ENCODE results near the gene RUBCN. TPM values are rescaled to one million over a fixed set of nuclear protein-coding genes. Genes with fewer than 3 reads are reported as not detected.

Gene RUBCN
- total and polyA plus RNA-seq, 2 of the 13 experiments (the other 11 are each of a cell fraction or from before 2014, with no cell fraction given), result 5.2 to 8.1 TPM

DNA sequence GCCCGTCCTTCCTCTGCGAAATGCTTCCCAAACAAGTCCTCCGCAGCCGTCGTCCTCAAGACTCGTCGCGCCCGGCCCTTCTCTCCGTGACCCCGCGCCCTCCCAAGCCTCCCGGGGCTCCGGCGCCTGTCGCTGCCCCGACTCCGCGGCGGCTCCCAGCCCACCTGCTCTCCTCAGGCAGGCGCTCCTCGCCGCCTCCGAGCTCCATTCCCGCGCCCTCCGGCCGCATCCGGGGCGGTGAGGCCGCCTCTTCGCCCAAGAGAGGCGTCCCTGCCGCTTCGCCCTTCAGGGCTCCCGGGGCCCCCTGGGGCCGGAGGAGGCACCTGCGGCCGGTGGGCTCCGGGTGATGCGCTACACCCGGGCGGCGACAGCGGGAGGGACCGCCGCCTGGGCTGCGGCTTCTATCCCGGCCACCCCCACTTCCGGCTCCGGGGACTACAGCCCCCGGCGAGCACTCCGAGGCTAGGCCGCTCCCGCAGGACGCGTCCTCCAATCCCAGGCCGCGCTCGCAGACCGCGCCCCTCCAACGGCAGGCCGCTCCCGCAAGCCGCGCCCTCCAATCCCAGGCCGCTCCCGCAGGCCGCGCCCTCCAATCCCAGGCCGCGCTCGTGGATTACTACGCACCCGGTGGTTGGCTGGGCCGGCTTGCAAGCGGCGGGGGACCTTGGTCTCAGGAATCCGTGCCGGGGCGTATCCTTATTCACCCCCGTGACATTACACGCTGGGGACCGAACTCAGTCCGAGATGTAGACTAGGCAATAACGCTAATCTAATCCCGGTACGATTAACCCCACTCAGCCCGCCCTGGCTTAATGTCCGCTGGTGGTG lies at the start of gene RUBCN (continued):
- TF ChIP-seq, protein P1, sequence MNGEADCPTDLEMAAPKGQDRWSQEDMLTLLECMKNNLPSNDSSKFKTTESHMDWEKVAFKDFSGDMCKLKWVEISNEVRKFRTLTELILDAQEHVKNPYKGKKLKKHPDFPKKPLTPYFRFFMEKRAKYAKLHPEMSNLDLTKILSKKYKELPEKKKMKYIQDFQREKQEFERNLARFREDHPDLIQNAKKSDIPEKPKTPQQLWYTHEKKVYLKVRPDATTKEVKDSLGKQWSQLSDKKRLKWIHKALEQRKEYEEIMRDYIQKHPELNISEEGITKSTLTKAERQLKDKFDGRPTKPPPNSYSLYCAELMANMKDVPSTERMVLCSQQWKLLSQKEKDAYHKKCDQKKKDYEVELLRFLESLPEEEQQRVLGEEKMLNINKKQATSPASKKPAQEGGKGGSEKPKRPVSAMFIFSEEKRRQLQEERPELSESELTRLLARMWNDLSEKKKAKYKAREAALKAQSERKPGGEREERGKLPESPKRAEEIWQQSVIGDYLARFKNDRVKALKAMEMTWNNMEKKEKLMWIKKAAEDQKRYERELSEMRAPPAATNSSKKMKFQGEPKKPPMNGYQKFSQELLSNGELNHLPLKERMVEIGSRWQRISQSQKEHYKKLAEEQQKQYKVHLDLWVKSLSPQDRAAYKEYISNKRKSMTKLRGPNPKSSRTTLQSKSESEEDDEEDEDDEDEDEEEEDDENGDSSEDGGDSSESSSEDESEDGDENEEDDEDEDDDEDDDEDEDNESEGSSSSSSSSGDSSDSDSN (CRISPR knock-in tag; IDR thresholded peaks at IDR 0.05), result peak; percentile 89
- TF ChIP-seq RCOR2 (CRISPR knock-in tag; IDR thresholded peaks at IDR 0.05), result no peak
- no peak; the same call in 1 of the 2 replicates for TF ChIP-seq GFI1 (CRISPR knock-in tag; IDR thresholded peaks at IDR 0.05; ENCODE audit: borderline replicate concordance)
- TF ChIP-seq, protein P2, sequence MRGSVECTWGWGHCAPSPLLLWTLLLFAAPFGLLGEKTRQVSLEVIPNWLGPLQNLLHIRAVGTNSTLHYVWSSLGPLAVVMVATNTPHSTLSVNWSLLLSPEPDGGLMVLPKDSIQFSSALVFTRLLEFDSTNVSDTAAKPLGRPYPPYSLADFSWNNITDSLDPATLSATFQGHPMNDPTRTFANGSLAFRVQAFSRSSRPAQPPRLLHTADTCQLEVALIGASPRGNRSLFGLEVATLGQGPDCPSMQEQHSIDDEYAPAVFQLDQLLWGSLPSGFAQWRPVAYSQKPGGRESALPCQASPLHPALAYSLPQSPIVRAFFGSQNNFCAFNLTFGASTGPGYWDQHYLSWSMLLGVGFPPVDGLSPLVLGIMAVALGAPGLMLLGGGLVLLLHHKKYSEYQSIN (CRISPR knock-in tag; IDR thresholded peaks at IDR 0.05; ENCODE audit: borderline replicate concordance), result no peak
- TF ChIP-seq ZNF430 (CRISPR knock-in tag; IDR thresholded peaks at IDR 0.05), result peak; percentile 62; the same call in 1 of the 2 replicates
- TF ChIP-seq, protein P3, sequence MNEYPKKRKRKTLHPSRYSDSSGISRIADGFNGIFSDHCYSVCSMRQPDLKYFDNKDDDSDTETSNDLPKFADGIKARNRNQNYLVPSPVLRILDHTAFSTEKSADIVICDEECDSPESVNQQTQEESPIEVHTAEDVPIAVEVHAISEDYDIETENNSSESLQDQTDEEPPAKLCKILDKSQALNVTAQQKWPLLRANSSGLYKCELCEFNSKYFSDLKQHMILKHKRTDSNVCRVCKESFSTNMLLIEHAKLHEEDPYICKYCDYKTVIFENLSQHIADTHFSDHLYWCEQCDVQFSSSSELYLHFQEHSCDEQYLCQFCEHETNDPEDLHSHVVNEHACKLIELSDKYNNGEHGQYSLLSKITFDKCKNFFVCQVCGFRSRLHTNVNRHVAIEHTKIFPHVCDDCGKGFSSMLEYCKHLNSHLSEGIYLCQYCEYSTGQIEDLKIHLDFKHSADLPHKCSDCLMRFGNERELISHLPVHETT (CRISPR knock-in tag; conservative IDR thresholded peaks at IDR 0.05), result 0 out of 2 replicates have a peak, but pooled peaks have one; percentile 37
- TF ChIP-seq GATA4 (IDR thresholded peaks at IDR 0.05; ENCODE audit: borderline replicate concordance, low read depth), result no peak
- TF ChIP-seq ZNF563 (CRISPR knock-in tag; IDR thresholded peaks at IDR 0.05), result peak; percentile 45; the same call in 1 of the 2 replicates
- TF ChIP-seq, protein P4, sequence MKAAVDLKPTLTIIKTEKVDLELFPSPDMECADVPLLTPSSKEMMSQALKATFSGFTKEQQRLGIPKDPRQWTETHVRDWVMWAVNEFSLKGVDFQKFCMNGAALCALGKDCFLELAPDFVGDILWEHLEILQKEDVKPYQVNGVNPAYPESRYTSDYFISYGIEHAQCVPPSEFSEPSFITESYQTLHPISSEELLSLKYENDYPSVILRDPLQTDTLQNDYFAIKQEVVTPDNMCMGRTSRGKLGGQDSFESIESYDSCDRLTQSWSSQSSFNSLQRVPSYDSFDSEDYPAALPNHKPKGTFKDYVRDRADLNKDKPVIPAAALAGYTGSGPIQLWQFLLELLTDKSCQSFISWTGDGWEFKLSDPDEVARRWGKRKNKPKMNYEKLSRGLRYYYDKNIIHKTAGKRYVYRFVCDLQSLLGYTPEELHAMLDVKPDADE (CRISPR knock-in tag; IDR thresholded peaks at IDR 0.05), result no peak
- peak; percentile 71; the same call in 1 of the 2 replicates for TF ChIP-seq ZFP82 (CRISPR knock-in tag; IDR thresholded peaks at IDR 0.05; ENCODE audit: borderline replicate concordance)
- no peak for TF ChIP-seq TCF7 (IDR thresholded peaks at IDR 0.05; ENCODE audit: low read depth)
- TF ChIP-seq, protein P5, sequence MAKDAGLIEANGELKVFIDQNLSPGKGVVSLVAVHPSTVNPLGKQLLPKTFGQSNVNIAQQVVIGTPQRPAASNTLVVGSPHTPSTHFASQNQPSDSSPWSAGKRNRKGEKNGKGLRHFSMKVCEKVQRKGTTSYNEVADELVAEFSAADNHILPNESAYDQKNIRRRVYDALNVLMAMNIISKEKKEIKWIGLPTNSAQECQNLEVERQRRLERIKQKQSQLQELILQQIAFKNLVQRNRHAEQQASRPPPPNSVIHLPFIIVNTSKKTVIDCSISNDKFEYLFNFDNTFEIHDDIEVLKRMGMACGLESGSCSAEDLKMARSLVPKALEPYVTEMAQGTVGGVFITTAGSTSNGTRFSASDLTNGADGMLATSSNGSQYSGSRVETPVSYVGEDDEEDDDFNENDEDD (CRISPR knock-in tag; IDR thresholded peaks at IDR 0.05; ENCODE audit: borderline replicate concordance), result peak; percentile 46; the same call in 1 of the 2 replicates
- TF ChIP-seq ZNF34 (CRISPR knock-in tag; IDR thresholded peaks at IDR 0.05; ENCODE audit: borderline replicate concordance), result no peak
- no peak for TF ChIP-seq HNRNPL (IDR thresholded peaks at IDR 0.05; ENCODE audit: low read depth, low read length)
- TF ChIP-seq ELF1 (CRISPR knock-in tag; IDR thresholded peaks at IDR 0.05), result peak; percentile 93
- TF ChIP-seq HHEX (CRISPR knock-in tag; IDR thresholded peaks at IDR 0.05), result no peak
- TF ChIP-seq, protein P6, sequence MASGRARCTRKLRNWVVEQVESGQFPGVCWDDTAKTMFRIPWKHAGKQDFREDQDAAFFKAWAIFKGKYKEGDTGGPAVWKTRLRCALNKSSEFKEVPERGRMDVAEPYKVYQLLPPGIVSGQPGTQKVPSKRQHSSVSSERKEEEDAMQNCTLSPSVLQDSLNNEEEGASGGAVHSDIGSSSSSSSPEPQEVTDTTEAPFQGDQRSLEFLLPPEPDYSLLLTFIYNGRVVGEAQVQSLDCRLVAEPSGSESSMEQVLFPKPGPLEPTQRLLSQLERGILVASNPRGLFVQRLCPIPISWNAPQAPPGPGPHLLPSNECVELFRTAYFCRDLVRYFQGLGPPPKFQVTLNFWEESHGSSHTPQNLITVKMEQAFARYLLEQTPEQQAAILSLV (CRISPR knock-in tag; IDR thresholded peaks at IDR 0.05; ENCODE audit: borderline replicate concordance), result no peak
- peak; percentile 10 for TF ChIP-seq SKI (IDR thresholded peaks at IDR 0.05; ENCODE audit: partially characterized antibody)
- TF ChIP-seq MXI1 (IDR thresholded peaks at IDR 0.05; ENCODE audit: borderline replicate concordance, low read depth, low read length), result peak; percentile 47; the same call in 1 of the 3 replicates
